Large intestine (tissue), 3 donors: Measurements from ENCODE around the gene NLRP9. TPM values are rescaled to one million over a fixed set of nuclear protein-coding genes. Genes with fewer than 3 reads are reported as not detected.

Source experiments
- DNase-seq, 2 donors: peaks; one replicate each; pipeline versions ENCODE4 v3.0.0 to v3.0.0-alpha.2; 2013
- H3K27ac ChIP-seq: one replicate; pipeline ENCODE4 v1.5.1; 2013; ENCODE audit warnings: low read length
- H3K27me3 ChIP-seq: 2 replicates; pipeline ENCODE4 v1.6.1; 2013; ENCODE audit warnings: low read length; ENCODE audit not compliant: control insufficient read depth, insufficient read depth
- H3K36me3 ChIP-seq: 2 replicates; pipeline ENCODE4 v1.6.1; 2013; ENCODE audit warnings: low read length; ENCODE audit not compliant: control insufficient read depth, insufficient read depth
- H3K4me1 ChIP-seq: one replicate; pipeline ENCODE4 v1.6.1; 2013; ENCODE audit warnings: low read length; ENCODE audit not compliant: control insufficient read depth, insufficient read depth
- H3K4me3 ChIP-seq: one replicate; pipeline ENCODE4 v1.5.1; 2013; ENCODE audit warnings: low read length
- H3K9me3 ChIP-seq: one replicate; pipeline ENCODE4 v1.6.1; 2013; ENCODE audit warnings: mild to moderate bottlenecking, low read depth, low read length, moderate library complexity; ENCODE audit not compliant: control insufficient read depth
- WGBS: methylation state at CpG from one replicate; pipeline ENCODE4 v1.1.5; 2013; ENCODE audit warnings: low lambda C conversion rate; ENCODE audit not compliant: insufficient coverage; 5-methylcytosine and 5-hydroxymethylcytosine counted together
- polyA plus RNA-seq: library from polyadenylated mRNA; unstranded; fragments of 120-200 nt; gene quantifications from one replicate; pipeline ENCODE4 v1.2.1, GENCODE V29; 2013

Gene NLRP9
- polyA plus RNA-seq, 1 donor = not detected

DNA sequence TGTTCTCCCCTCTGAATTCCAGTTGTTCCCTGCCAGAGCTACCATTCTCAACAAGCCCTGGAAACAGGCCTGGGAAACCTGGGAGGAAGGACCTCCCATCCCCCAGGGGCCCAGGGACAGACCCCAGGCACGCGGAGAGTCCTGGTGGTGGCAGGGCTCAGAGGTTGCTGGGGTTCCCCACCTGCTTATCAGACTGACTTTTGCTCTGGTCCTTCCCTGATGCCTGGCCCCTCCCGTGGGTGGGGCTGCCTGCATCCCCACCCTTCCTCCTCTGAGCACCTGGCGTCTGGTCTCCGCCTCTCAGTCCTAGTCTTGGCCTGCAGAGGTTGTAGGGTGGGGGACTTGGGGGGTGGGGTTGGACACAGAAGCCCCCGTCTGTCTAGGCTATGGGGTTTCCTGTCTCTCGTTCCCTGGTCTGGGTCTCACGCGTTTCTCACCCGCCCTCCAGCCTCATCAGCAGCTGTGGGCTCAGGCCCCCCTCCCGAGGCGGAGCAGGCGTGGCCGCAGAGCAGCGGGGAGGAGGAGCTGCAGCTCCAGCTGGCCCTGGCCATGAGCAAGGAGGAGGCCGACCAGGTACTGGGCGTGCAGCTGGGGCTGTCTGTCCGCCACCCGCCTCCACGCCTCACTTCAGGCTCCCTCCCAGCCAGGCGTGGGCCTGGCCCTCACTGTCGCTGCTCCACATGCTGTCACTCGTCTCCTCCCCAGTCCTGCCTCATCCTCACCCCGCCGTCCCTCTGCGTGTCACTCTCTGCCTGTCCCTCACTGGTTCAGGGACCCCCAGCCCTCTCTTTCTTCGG is 49.6 kb downstream of the NLRP9 start:
- Histone ChIP-seq H3K4me1 (peaks cover 64% of the 10 kb centered on the region), H3K9me3 (peaks cover 4% of the 10 kb centered on the region), H3K36me3 (peaks cover 68% of the 10 kb centered on the region), H3K4me3 (no peak overlapping the region), H3K27ac (peak overlapping the region; percentile 95), H3K27me3 (no peaks in the 10 kb centered on the region)
- WGBS = no CpG with 5 or more reads among the region's 27 CpGs
- peak; percentile 97 to 98 for DNase-seq

DNA sequence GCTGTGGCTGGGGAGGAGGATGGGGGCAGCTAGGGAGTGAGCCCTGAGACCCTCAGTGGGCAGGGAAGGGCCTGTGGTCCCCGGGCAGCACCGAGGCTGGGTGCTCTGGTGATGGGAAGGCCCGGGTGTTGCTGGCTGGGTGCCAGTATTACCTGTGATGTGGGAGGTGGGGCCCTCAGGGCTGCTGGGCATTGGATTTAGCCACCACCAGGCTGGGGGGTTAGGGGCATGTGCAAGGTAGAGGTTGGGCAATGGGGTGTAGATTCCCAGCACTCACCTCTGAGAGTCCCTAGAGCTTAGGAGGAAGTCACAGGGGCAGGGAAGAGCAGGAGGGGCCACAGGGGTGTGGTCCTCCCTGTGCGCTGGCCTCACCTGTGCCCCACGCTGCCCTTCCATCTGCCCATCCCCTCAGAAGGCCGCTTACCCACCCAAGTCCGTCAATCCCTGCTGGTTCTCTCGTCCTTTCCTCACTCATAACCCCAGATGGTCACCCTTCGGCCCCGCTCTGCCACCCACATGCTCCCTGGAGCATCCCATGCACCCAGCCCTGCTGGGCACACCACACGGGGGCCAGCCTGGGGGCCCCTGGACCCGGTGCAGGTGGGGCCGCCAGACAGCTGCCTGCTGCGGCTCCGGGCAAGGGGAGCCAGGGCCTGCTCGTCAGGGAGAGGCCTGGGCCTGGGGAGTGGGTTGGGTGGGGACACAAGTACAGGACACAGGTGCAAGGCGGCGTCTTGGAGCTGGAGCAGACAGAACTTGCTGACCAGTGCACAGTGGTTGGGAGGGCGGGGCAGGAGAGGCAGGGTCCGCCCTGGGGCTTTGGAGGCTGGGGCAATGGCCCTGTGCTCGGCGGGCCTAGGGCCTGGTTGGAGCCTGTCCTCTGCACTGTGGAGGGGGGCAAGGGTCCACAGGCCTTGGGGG is 50.7 kb downstream of the NLRP9 start:
- peaks cover 69% of the 10 kb centered on the region for H3K4me1 ChIP-seq
- H3K9me3 ChIP-seq = no peaks in the 10 kb centered on the region
- no peak overlapping the region for H3K4me3 ChIP-seq
- peak; percentile 81 to 92 for DNase-seq
- H3K27ac ChIP-seq = peak overlapping the region; percentile 95
- no CpG with 5 or more reads among the region's 22 CpGs for WGBS
- no peaks in the 10 kb centered on the region for H3K27me3 ChIP-seq
- peaks cover 57% of the 10 kb centered on the region for H3K36me3 ChIP-seq

DNA sequence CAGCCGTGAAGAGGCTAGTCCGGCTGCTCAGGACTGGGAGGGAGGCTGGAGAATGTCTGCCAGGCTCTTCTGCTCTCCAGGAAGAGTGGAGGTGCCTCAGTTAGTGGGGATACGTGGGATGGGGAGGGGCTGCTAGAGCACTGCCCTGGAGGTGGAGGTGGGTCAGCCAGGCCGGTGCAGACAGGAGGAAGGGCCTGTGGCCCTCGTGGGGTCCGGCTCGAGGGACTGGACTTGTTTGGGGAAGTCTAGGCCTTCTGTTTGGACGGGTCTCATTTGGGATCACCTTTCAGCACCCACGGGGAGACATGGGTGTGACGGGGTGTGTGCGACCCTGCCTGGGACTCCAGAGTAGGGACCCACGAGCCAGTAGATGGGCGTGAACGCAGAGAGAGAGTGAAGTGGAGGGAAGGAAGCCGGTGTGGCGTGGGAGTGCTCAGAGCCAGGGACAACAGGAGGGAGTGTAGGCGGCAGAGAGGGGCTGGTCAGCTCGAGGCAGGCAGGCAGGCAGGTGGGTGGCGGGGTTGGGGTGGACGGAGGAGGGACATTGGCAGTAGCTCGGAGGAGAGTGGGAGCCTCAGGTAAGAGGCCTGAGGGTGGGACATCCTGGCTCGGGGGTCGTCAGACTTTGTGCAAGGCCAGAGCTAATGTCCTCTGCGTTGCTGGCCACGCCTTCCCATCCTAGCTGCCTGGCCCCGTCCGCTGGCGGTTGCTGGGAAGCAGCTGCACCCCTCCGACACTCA is 51.7 kb downstream of the NLRP9 start:
- no peaks in the 10 kb centered on the region for H3K27me3 ChIP-seq
- peaks cover 69% of the 10 kb centered on the region for H3K4me1 ChIP-seq
- H3K36me3 ChIP-seq = peaks cover 56% of the 10 kb centered on the region
- peak overlapping the region; percentile 95 for H3K27ac ChIP-seq
- H3K4me3 ChIP-seq = no peak overlapping the region
- no peak for DNase-seq
- WGBS = 92% methylated on average over 2 of the region's 29 CpGs
- H3K9me3 ChIP-seq = no peaks in the 10 kb centered on the region

DNA sequence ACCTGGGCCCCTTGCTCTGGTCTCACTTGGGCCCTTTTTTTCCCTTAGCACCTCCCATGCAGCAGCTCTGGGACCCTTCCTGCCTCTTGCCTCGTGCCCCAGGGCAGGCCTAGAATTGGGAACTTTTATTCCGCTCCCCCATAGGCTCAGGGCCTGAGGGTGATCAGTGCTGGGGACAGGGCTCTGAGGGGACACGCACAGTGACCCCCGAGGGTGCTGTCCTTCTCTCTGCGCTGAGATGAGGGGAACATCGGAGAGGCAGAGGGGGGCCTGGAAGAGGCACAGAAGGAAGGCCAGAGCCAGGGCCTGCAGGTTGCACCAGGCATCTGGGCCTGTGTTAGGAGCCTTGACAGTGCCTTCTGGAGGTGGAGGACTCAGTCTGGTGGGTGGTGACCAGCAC is 52.4 kb downstream of the NLRP9 start:
- WGBS = no CpG with 5 or more reads among the region's 6 CpGs
- no peak for DNase-seq
- H3K4me1 ChIP-seq = peaks cover 69% of the 10 kb centered on the region
- peaks cover 56% of the 10 kb centered on the region for H3K36me3 ChIP-seq
- H3K27me3 ChIP-seq = no peaks in the 10 kb centered on the region
- no peak overlapping the region for H3K4me3 ChIP-seq
- peak overlapping the region; percentile 95 for H3K27ac ChIP-seq
- H3K9me3 ChIP-seq = no peaks in the 10 kb centered on the region

DNA sequence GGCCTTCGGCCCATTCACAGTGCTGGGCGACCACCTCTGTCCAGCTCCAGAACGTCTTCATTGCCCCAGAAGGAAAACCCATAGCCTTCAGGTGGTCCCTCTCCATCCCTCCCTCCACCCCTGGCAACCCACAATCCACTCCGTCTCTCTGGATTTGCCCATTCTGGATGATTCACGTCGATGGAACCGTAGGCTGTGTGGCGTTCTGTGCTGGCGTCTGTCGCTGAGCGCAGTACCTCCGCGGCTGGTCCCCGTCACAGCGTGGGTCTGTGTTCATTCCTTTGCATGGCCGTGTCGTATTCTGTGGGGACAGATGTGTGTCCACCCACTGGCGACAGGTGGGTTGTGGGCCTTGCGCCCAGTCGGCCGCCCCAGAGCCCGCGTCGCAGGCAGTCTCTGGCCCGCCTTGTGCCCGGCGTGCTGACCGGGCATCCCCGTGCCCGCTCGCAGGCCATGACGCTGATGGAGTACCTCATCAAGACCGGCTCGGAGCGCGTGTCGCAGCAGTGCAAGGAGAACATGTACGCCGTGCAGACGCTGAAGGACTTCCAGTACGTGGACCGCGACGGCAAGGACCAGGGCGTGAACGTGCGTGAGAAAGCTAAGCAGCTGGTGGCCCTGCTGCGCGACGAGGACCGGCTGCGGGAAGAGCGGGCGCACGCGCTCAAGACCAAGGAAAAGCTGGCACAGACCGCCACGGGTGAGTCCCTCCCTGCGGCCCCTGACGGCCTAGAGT is 53.1 kb downstream of the NLRP9 start:
- no peak overlapping the region for H3K4me3 ChIP-seq
- peaks cover 56% of the 10 kb centered on the region for H3K36me3 ChIP-seq
- DNase-seq = no peak
- H3K9me3 ChIP-seq = no peaks in the 10 kb centered on the region
- peak overlapping the region; percentile 95 for H3K27ac ChIP-seq
- H3K4me1 ChIP-seq = peaks cover 66% of the 10 kb centered on the region
- no peaks in the 10 kb centered on the region for H3K27me3 ChIP-seq
- WGBS = no CpG with 5 or more reads among the region's 60 CpGs

DNA sequence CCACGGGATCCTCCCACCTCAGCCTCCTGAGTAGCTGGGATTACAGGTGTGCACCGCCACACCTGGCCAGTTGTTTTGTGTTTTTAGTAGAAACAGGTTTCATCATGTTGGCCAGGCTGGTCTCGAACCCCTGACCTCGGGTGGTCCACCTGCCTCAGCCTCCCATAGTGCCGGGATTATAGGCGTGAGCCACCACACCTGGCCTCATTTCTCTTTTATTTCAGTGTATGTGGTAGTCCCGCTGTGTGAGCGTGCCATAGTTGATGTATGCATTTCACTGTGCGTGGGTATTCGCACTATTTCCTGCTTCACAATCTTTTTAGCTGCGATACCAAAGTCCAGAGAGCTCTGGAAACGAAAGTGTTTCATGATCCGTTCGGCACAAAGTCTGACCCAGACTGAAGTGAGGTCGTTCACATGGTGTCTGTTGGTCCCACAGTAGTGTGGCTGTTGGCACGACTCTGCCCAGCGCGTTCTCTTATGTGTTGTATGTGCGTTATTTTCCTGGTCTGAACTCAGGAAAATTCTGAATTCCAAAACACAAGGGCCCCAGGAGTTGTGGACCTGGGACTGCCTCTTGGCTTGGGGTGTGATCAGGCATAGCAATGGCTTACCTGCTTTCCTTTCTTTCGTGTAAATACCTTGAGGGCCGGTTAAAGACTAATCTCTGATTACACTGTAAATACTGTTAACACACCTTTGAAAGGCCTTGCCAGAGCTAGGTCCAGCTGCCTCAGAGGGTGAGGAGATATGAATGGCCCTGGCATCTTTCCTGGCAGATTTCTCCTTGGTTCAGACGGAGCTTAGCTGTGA is 54.5 kb downstream of the NLRP9 start:
- peak overlapping the region; percentile 3 for H3K4me3 ChIP-seq

DNA sequence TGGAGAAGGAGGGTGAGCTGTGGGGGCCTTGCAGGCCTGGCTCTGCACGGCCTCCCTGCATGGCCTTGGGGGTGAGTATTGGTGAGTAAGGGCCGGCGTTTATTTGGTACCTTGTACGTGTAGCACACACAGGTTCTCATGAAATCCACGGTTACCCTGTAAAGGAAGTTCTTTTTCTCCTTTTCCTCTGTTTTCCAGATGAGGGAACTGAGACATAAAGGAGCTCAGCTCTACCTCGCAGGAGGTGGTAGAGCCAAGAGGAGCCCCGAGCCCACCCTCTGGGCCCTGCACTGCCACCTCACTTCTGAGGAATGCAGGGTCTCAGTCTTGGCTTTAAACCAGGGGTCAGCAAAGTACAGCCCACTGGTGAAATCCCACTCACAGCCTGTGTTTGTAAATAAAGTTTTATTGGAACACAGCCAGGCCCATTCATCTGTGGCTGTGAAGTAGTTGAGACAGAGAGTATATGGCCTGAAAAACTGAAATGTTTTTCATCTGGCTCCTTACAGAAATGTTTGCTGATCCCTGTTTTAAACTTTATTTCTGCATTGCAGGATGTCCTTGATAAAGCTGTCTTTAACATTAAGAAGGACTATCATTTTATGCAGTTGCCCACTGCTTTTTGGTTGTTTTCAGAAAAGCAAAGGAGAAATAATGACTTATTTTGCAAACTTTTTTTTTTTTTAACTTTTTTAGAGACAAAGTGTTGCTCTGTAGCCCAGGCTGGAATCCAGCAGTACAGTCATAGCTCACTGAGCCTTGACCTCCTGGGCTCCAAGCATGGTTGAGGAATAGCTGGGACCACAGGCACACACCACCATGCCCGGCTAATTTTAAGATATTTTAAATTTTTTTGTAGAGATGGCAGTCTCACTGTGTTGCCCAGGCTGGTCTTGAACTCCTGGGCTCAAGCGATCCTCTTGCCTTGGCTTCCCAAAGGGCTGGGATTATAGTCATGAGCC is 56.8 kb downstream of the NLRP9 start:
- H3K36me3 ChIP-seq = peaks cover 65% of the 10 kb centered on the region
- no CpG with 5 or more reads among the region's 9 CpGs for WGBS
- peaks cover 53% of the 10 kb centered on the region for H3K4me1 ChIP-seq
- no peaks in the 10 kb centered on the region for H3K9me3 ChIP-seq
- no peak for DNase-seq
- no peaks in the 10 kb centered on the region for H3K27me3 ChIP-seq
- H3K4me3 ChIP-seq = no peak overlapping the region
- H3K27ac ChIP-seq = no peak overlapping the region

More for the DNA sequence above, 54.5 kb downstream of the NLRP9 start:
- peak; percentile 84 to 97 for DNase-seq
- Histone ChIP-seq H3K27ac (peak overlapping the region; percentile 95), H3K27me3 (no peaks in the 10 kb centered on the region), H3K9me3 (no peaks in the 10 kb centered on the region), H3K36me3 (peaks cover 56% of the 10 kb centered on the region), H3K4me1 (peaks cover 52% of the 10 kb centered on the region)
- WGBS = 95% methylated on average over 3 of the region's 22 CpGs

DNA sequence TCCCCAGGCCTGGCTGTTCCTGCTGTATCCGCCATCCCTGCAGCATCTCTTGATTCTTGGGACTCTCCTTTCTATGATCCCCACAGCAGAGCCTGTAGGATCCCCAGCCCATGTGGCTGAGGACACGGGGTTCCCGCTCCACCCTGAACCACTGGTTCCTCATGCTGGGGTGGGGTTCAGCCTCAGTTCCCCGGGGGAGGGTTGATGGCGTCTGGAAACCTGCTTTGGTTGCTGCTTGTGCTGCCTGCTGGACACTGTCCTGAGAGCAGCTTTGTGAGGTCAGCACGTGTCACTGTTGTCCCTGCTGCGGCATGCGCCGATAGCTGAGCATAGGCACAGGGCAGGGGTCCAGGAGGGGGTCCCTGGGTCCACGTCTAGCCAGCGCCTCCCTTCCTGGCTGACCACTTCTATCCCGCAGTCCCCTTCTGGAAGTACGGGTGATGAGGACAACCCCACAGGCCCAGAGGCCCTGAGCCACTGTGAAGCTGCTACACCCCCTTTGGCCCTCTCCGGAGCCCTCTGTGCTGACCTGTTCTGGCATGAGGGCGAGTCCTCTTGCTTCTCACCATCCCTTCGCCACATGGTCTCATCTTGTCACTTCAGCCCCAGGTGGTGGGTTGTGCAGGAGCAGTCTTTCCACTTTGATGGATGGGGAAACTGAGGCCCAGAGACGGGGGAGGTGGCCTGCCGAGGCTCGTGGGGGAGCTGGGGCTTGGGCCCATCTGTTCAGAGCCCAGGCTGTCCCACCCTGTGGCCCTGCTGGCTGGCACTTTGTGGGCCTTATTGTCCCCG is 57.7 kb downstream of the NLRP9 start:
- peaks cover 56% of the 10 kb centered on the region for H3K36me3 ChIP-seq
- H3K27ac ChIP-seq = no peak overlapping the region
- DNase-seq = no peak
- H3K27me3 ChIP-seq = no peaks in the 10 kb centered on the region
- H3K4me3 ChIP-seq = no peak overlapping the region
- no CpG with 5 or more reads among the region's 20 CpGs for WGBS
- peaks cover 46% of the 10 kb centered on the region for H3K4me1 ChIP-seq
- no peaks in the 10 kb centered on the region for H3K9me3 ChIP-seq
